Renal cortical epithelial cell (primary cell): ENCODE measurements around the gene ANKRD40CL. TPM values are rescaled to one million over a fixed set of nuclear protein-coding genes. Genes with fewer than 3 reads are reported as not detected.

Experiments used
- DNase-seq: peaks from one replicate; pipeline ENCODE4 v3.0.0-alpha.2; 2011; ENCODE audit warnings: low read depth
- total RNA-seq: library from RNA; depleted of rRNA; stranded (reverse); fragments of >200 nt; gene quantifications from 2 replicates; pipeline ENCODE4 v1.2.3, GENCODE V29; 2014

ANKRD40CL gene
- total RNA-seq, 1 donor from 2014 or later: not detected

GRCh38 chr17:50787106-50787505 is 19.8 kb upstream of the ANKRD40CL start:
- DNase-seq: no peak

GRCh38 chr17:50785946-50786570 is 18.7 kb upstream of the ANKRD40CL start:
- DNase-seq: no peak

- no peak for DNase-seq
Measured at GRCh38 chr17:50785126-50785525, 17.8 kb upstream of the ANKRD40CL start.

GRCh38 chr17:50783905-50784304 is 16.6 kb upstream of the ANKRD40CL start:
- no peak for DNase-seq

GRCh38 chr17:50783193-50783660 is 15.9 kb upstream of the ANKRD40CL start:
- peak; percentile 75 for DNase-seq

- no peak for DNase-seq
Measured at GRCh38 chr17:50781167-50781566, 13.8 kb upstream of the ANKRD40CL start.

GRCh38 chr17:50779747-50780353 is 12.5 kb upstream of the ANKRD40CL start:
- no peak for DNase-seq

GRCh38 chr17:50778988-50779387 is 11.7 kb upstream of the ANKRD40CL start:
- no peak for DNase-seq

- DNase-seq: no peak
Measured at GRCh38 chr17:50778471-50778870, 11.2 kb upstream of the ANKRD40CL start.

GRCh38 chr17:50775926-50776325 is 8.6 kb upstream of the ANKRD40CL start:
- DNase-seq: no peak

GRCh38 chr17:50774225-50774803 is 7.0 kb upstream of the ANKRD40CL start:
- DNase-seq: no peak

- no peak for DNase-seq
Measured at GRCh38 chr17:50771991-50772785, 4.9 kb upstream of the ANKRD40CL start.

GRCh38 chr17:50770346-50770745 is 3.0 kb upstream of the ANKRD40CL start:
- DNase-seq: no peak

GRCh38 chr17:50769884-50770283 is 2.6 kb upstream of the ANKRD40CL start:
- DNase-seq: no peak

- DNase-seq: peak; percentile 32
Measured at GRCh38 chr17:50768346-50768761, 1.0 kb upstream of the ANKRD40CL start.

- DNase-seq: no peak
Measured at GRCh38 chr17:50767030-50767429, 288 bp downstream of the ANKRD40CL start.

GRCh38 chr17:50766222-50767023 is 895 bp downstream of the ANKRD40CL start:
- DNase-seq: peak; percentile 26

GRCh38 chr17:50765454-50766221 is 1.7 kb downstream of the ANKRD40CL start:
- DNase-seq: no peak

GRCh38 chr17:50764734-50765149 is 2.6 kb downstream of the ANKRD40CL start:
- no peak for DNase-seq

- no peak for DNase-seq
Measured at GRCh38 chr17:50763716-50764475, 3.4 kb downstream of the ANKRD40CL start.
